LHCN-M2 (cell line): ENCODE measurements around the gene OR51I2. TPM values are rescaled to one million over a fixed set of nuclear protein-coding genes. Genes with fewer than 3 reads are reported as not detected.

ENCODE experiments used
- DNase-seq: peaks from one replicate; pipeline ENCODE4 v3.0.0-alpha.2; 2012; ENCODE audit warnings: low read depth
- polyA plus RNA-seq: library from polyadenylated mRNA; unstranded; fragments of >200 nt; gene quantifications from one replicate; pipeline ENCODE4 v1.2.1, GENCODE V29; 2012; ENCODE audit warnings: missing spikeins
- total RNA-seq: library from RNA; depleted of rRNA; stranded (reverse); fragments of >200 nt; gene quantifications from 2 replicates; pipeline ENCODE4 v1.2.3, GENCODE V29; 2014; rRNA removed

The OR51I2 gene
- total RNA-seq = not detected in 2 replicates
- not detected for polyA plus RNA-seq

- DNase-seq = no peak
Observed at GRCh38 chr11:5449023-5449422, at the start of gene OR51I2. TSS of gene OR51I2 (plus strand) at chr11:5449323. CDS start at chr11:5453489, 4,166 bp downstream.

GRCh38 chr11:5405173-5405572 is 44.0 kb upstream of the OR51I2 start:
- no peak for DNase-seq

- DNase-seq = no peak
Observed at GRCh38 chr11:5420993-5421392, 28.1 kb upstream of the OR51I2 start.

- DNase-seq = no peak
Observed at GRCh38 chr11:5421811-5422210, 27.3 kb upstream of the OR51I2 start, which contains the start of gene OR51Q1. TSS of gene OR51Q1 (plus strand) at chr11:5422111. CDS start at chr11:5422201, 90 bp downstream.

GRCh38 chr11:5423131-5423530 is 26.0 kb upstream of the OR51I2 start:
- DNase-seq = no peak

- no peak for DNase-seq
Observed at GRCh38 chr11:5441414-5441813, 7.7 kb upstream of the OR51I2 start, which contains the start of gene OR51I1. TSS of gene OR51I1 (minus strand) at chr11:5441514. CDS start at chr11:5441514, 0 bp downstream.

GRCh38 chr11:5443835-5444393 is 5.2 kb upstream of the OR51I2 start:
- DNase-seq = no peak

- no peak for DNase-seq
Observed at GRCh38 chr11:5449432-5449831, 309 bp downstream of the OR51I2 start.

GRCh38 chr11:5460983-5461621 is 12.0 kb downstream of the OR51I2 start:
- no peak for DNase-seq

- DNase-seq = no peak
Observed at GRCh38 chr11:5467527-5467926, 18.4 kb downstream of the OR51I2 start.

GRCh38 chr11:5473921-5474320 is 24.8 kb downstream of the OR51I2 start:
- DNase-seq = no peak

- peak; percentile 38 for DNase-seq
Observed at GRCh38 chr11:5476186-5476819, 27.2 kb downstream of the OR51I2 start.

GRCh38 chr11:5486003-5486402 is 36.9 kb downstream of the OR51I2 start:
- no peak for DNase-seq

GRCh38 chr11:5486421-5486820 is 37.3 kb downstream of the OR51I2 start:
- no peak for DNase-seq

GRCh38 chr11:5488385-5488784 is 39.3 kb downstream of the OR51I2 start, which contains the start of gene OR52D1:
TSS of gene OR52D1 (plus strand) at chr11:5488685. CDS start at chr11:5488707, 22 bp downstream.
- no peak for DNase-seq

GRCh38 chr11:5488798-5489399 is 39.8 kb downstream of the OR51I2 start:
- no peak for DNase-seq

- no peak for DNase-seq
Observed at GRCh38 chr11:5489576-5490357, 40.6 kb downstream of the OR51I2 start.

GRCh38 chr11:5499671-5500070 is 50.5 kb downstream of the OR51I2 start:
- DNase-seq = no peak

GRCh38 chr11:5500393-5500801 is 51.3 kb downstream of the OR51I2 start:
- DNase-seq = no peak

GRCh38 chr11:5504403-5504921 is 55.3 kb downstream of the OR51I2 start:
- no peak for DNase-seq

- no peak for DNase-seq
Observed at GRCh38 chr11:5505363-5506048, 56.4 kb downstream of the OR51I2 start.
